ENCODE data around the gene SKA1.

DNA sequence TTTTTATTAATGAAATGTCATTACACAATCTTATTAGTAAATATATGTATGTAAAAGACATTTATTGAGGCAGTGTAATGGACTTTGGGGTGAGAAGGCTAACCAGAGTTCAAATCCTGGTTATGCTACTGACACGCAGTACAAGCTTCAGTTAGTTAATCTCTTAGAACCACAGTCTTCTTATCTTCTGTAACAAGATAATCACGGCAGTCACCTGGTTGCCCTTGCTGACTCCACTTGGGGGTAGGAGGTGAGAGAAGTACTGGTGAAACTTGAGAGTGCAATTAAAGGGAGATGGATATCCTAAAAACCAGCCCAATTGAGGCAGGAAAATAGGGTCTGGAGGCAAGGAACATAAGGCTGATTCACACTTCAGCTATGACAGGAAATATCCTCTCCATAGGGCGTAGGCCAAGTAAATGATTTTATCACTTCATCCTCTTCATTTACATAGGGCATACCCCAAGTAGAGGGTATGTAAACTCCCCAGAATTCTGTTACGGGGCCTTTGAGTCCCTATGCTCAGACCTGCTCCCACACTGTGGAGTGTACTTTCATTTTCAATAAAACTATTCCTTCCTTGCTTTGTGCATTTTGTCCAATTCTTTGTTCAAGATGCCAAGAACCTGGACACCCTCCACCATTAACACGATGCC is 21.3 kb downstream of the SKA1 start:
- TF ChIP-seq POLR2A (IDR thresholded peaks at IDR 0.05; ENCODE audit: low read length) (no peak), GATA1 (IDR thresholded peaks at IDR 0.05; ENCODE audit: low read depth, low read length) (no peak)
